ENCODE measurements around the gene SPG11.

GRCh38 chr15:44596511-44597010, 66.9 kb downstream of the SPG11 start:
- TF ChIP-seq TCF12 (IDR thresholded peaks at IDR 0.05; ENCODE audit: low read depth, low read length): no peak
- no peak for TF ChIP-seq NKRF (conservative IDR thresholded peaks at IDR 0.05)
- TF ChIP-seq REST (IDR thresholded peaks at IDR 0.05; ENCODE audit: low read depth, low read length): no peak
- no peak for TF ChIP-seq SP1 (IDR thresholded peaks at IDR 0.05; ENCODE audit: low read depth, low read length)
- TF ChIP-seq SUZ12 (IDR thresholded peaks at IDR 0.05; ENCODE audit: unreplicated experiment): no peak
- no peak for TF ChIP-seq CTCF (IDR thresholded peaks at IDR 0.05 in 2 of 3, conservative IDR thresholded peaks at IDR 0.05 in 1 of 3; ENCODE audit: control insufficient read depth in 2 of 3, extremely low read depth in 1 of 3, insufficient read depth in 1 of 3, low read depth in 3 of 3, low read length in 3 of 3)
- TF ChIP-seq TARDBP (IDR thresholded peaks at IDR 0.05; ENCODE audit: borderline replicate concordance): no peak
- TF ChIP-seq POLR2A (IDR thresholded peaks at IDR 0.05; ENCODE audit: low read depth, low read length): no peak
- TF ChIP-seq CBX5 (IDR thresholded peaks at IDR 0.05; ENCODE audit: low read depth): no peak
- TF ChIP-seq NFXL1 (IDR thresholded peaks at IDR 0.05; ENCODE audit: borderline replicate concordance): no peak
